Activated naive CD4-positive, alpha-beta T cell treated with anti-CD3 and anti-CD28 coated beads, Interleukin-2, amount 10 ng/mL, durations not matched to agents 7 days and 5 days (primary cell): Measurements from ENCODE around the gene CTXN3.

Source experiments
- CTCF ChIA-PET: fragments of 350-600 bp; sonication (Branson Sonifier 250); formaldehyde crosslinking; loops from one replicate; lab custom pipeline; 2021; ENCODE audit warnings: antibody characterized with exemption; lab: Charles Lee
- DNase-seq: peaks from one replicate; pipeline ENCODE4 v3.0.0-alpha.2; 2020
- H3K27ac Mint-ChIP-seq: one replicate; pipeline ENCODE4 v1.8.0; 2021; ENCODE audit warnings: mild to moderate bottlenecking, moderate library complexity, mixed read lengths
- H3K27me3 Mint-ChIP-seq: one replicate; pipeline ENCODE4 v1.8.0; 2021; ENCODE audit warnings: mild to moderate bottlenecking, mixed read lengths
- H3K36me3 Mint-ChIP-seq: one replicate; pipeline ENCODE4 v1.8.0; 2021; ENCODE audit warnings: mixed read lengths
- H3K4me1 Mint-ChIP-seq: one replicate; pipeline ENCODE4 v1.8.0; 2021; ENCODE audit warnings: mixed read lengths
- H3K4me3 Mint-ChIP-seq: one replicate; pipeline ENCODE4 v1.8.0; 2021; ENCODE audit warnings: mild to moderate bottlenecking, moderate library complexity, mixed read lengths
- H3K9me3 Mint-ChIP-seq: one replicate; pipeline ENCODE4 v1.8.0; 2021; ENCODE audit warnings: mixed read lengths

The CTXN3 gene

GRCh38 chr5:127697894-127698600, 49.2 kb downstream of the CTXN3 start:
- Mint-ChIP-seq H3K27ac (no peak overlapping the region), H3K36me3 (no peaks in the 10 kb centered on the region), H3K27me3 (no peaks in the 10 kb centered on the region), H3K4me1 (no peaks in the 10 kb centered on the region), H3K4me3 (no peak overlapping the region), H3K9me3 (no peaks in the 10 kb centered on the region)
- no peak for DNase-seq
- CTCF ChIA-PET = no interaction called here

- Mint-ChIP-seq H3K9me3 (no peaks in the 10 kb centered on the region), H3K4me3 (no peak overlapping the region), H3K4me1 (no peaks in the 10 kb centered on the region), H3K36me3 (no peaks in the 10 kb centered on the region), H3K27ac (no peak overlapping the region), H3K27me3 (no peaks in the 10 kb centered on the region)
- CTCF ChIA-PET = no interaction called here
- no peak for DNase-seq
Observed at GRCh38 chr5:127699416-127699815, 50.5 kb downstream of the CTXN3 start.

GRCh38 chr5:127700237-127700766, 51.4 kb downstream of the CTXN3 start:
- DNase-seq = no peak
- CTCF ChIA-PET = no interaction called here
- Mint-ChIP-seq H3K27ac (no peak overlapping the region), H3K36me3 (no peaks in the 10 kb centered on the region), H3K27me3 (no peaks in the 10 kb centered on the region), H3K4me3 (no peak overlapping the region), H3K9me3 (no peaks in the 10 kb centered on the region), H3K4me1 (no peaks in the 10 kb centered on the region)

- Mint-ChIP-seq H3K27ac (no peak overlapping the region), H3K4me3 (no peak overlapping the region), H3K27me3 (no peaks in the 10 kb centered on the region), H3K9me3 (no peaks in the 10 kb centered on the region), H3K36me3 (no peaks in the 10 kb centered on the region), H3K4me1 (no peaks in the 10 kb centered on the region)
- CTCF ChIA-PET = no interaction called here
- DNase-seq = no peak
Observed at GRCh38 chr5:127702434-127702833, 53.6 kb downstream of the CTXN3 start.

GRCh38 chr5:127702926-127703561, 54.2 kb downstream of the CTXN3 start, which contains the start of gene CCDC192:
Gene CCDC192, plus strand, starts transcription at chr5:127703391. Its CDS starts 55 bp downstream, at chr5:127703446.
- Mint-ChIP-seq H3K36me3 (no peaks in the 10 kb centered on the region), H3K4me1 (no peaks in the 10 kb centered on the region), H3K4me3 (no peak within 1 kb of the TSS), H3K27ac (no peak within 1 kb of the TSS), H3K9me3 (no peaks in the 10 kb centered on the region), H3K27me3 (no peaks in the 10 kb centered on the region)
- DNase-seq = no peak
- CTCF ChIA-PET = interaction anchor here (0.7 kb wide), 1 partner anchor 139 kb away, joined by 3 read pairs; no protein-coding TSS in a partner anchor

GRCh38 chr5:127705120-127705892, 56.4 kb downstream of the CTXN3 start:
- no peak overlapping the region for H3K4me3 Mint-ChIP-seq
- no peaks in the 10 kb centered on the region for H3K4me1 Mint-ChIP-seq
- H3K9me3 Mint-ChIP-seq = no peaks in the 10 kb centered on the region
- CTCF ChIA-PET = no interaction called here
- H3K27ac Mint-ChIP-seq = no peak overlapping the region
- H3K27me3 Mint-ChIP-seq = no peaks in the 10 kb centered on the region
- DNase-seq = no peak
- H3K36me3 Mint-ChIP-seq = no peaks in the 10 kb centered on the region

- Mint-ChIP-seq H3K4me3 (no peak overlapping the region), H3K9me3 (no peaks in the 10 kb centered on the region), H3K27ac (no peak overlapping the region), H3K36me3 (no peaks in the 10 kb centered on the region), H3K27me3 (no peaks in the 10 kb centered on the region), H3K4me1 (no peaks in the 10 kb centered on the region)
- CTCF ChIA-PET = no interaction called here
- no peak for DNase-seq
Observed at GRCh38 chr5:127706691-127707090, 57.8 kb downstream of the CTXN3 start.

- CTCF ChIA-PET = no interaction called here
- Mint-ChIP-seq H3K36me3 (no peaks in the 10 kb centered on the region), H3K4me3 (no peak overlapping the region), H3K27ac (no peak overlapping the region), H3K9me3 (no peaks in the 10 kb centered on the region), H3K27me3 (no peaks in the 10 kb centered on the region), H3K4me1 (no peaks in the 10 kb centered on the region)
- no peak for DNase-seq
Observed at GRCh38 chr5:127707209-127707608, 58.3 kb downstream of the CTXN3 start.
